OCI-LY7 (cell line): ENCODE results near the gene POU2AF1. TPM values are rescaled to one million over a fixed set of nuclear protein-coding genes. Genes with fewer than 3 reads are reported as not detected.

Experiments
- BruUV-seq: library from RNA; stranded (reverse); fragments of 400-500 nt; replicated peaks from 2 replicates; lab custom pipeline; 2021; lab: Mats Ljungman, UMichigan
- CTCF ChIA-PET: fragments of 300-600 bp; sonication (Branson Sonifier 250); formaldehyde crosslinking; loops from one replicate; lab custom pipeline; 2022; ENCODE audit warnings: antibody characterized with exemption; ENCODE audit not compliant: unreplicated experiment; lab: Charles Lee
- POLR2A ChIA-PET: fragments of 300-600 bp; sonication (Branson Sonifier 250); formaldehyde crosslinking; loops from one replicate; lab custom pipeline; 2022; ENCODE audit warnings: antibody characterized with exemption; lab: Charles Lee
- DNase-seq: peaks from one replicate; pipeline ENCODE4 v3.0.0-alpha.2; 2015; ENCODE audit warnings: low spot score
- H2AFZ ChIP-seq: fragments of 200-600 bp; sonication (generic), shearing (Covaris generic); 2 replicates; pipeline ENCODE4 v1.6.1; 2014; ENCODE audit warnings: mild to moderate bottlenecking, antibody characterized with exemption, low read length, moderate library complexity
- H3K27ac ChIP-seq: fragments of 200-600 bp; sonication (generic); 2 replicates; pipeline ENCODE4 v1.5.1; 2014; ENCODE audit warnings: mixed run types, low read depth, mild to moderate bottlenecking, moderate library complexity, low read length, inconsistent platforms; ENCODE audit not compliant: poor library complexity, severe bottlenecking
- H3K36me3 ChIP-seq: fragments of 200-600 bp; sonication (generic); 2 replicates; pipeline ENCODE4 v1.6.1; 2014; ENCODE audit warnings: mild to moderate bottlenecking, antibody characterized with exemption, low read length, moderate library complexity, mixed read lengths; ENCODE audit not compliant: insufficient read depth
- H3K4me1 ChIP-seq: fragments of 200-600 bp; sonication (generic); 2 replicates; pipeline ENCODE4 v1.5.1; 2014; ENCODE audit warnings: mild to moderate bottlenecking, low read length; ENCODE audit not compliant: insufficient read depth, poor library complexity, severe bottlenecking
- H3K4me2 ChIP-seq: fragments of 200-600 bp; sonication (generic); 2 replicates; pipeline ENCODE4 v1.6.1; 2014; ENCODE audit warnings: mild to moderate bottlenecking, low read length
- H3K4me3 ChIP-seq: fragments of 200-600 bp; sonication (generic); 2 replicates; pipeline ENCODE4 v1.5.1; 2014; ENCODE audit warnings: mild to moderate bottlenecking, low read depth, low read length; ENCODE audit not compliant: poor library complexity, severe bottlenecking
- H3K79me2 ChIP-seq: fragments of 200-600 bp; sonication (generic); 2 replicates; pipeline ENCODE4 v1.6.1; 2016; ENCODE audit warnings: low read depth, mild to moderate bottlenecking, low read length, moderate library complexity, mixed read lengths; ENCODE audit not compliant: insufficient read depth
- H3K9me2 ChIP-seq: fragments of 200-600 bp; sonication (generic); 2 replicates; pipeline ENCODE4 v1.6.1; 2016; ENCODE audit warnings: mild to moderate bottlenecking, low read length, mixed read lengths; ENCODE audit not compliant: insufficient read depth
- H3K9me3 ChIP-seq: fragments of 200-600 bp; sonication (generic); 2 replicates; pipeline ENCODE4 v1.6.1; 2014; ENCODE audit warnings: mild to moderate bottlenecking, mixed run types, low read length, mixed read lengths
- H4K20me1 ChIP-seq: fragments of 200-600 bp; sonication (generic); 2 replicates; pipeline ENCODE4 v1.6.1; 2014; ENCODE audit warnings: mild to moderate bottlenecking, antibody characterized with exemption, low read length, moderate library complexity, mixed read lengths; ENCODE audit not compliant: insufficient read depth
- CTCF ChIP-seq: fragments of 200-600 bp; sonication (generic); conservative IDR thresholded peaks from 2 replicates; pipeline ENCODE4 v1.5.1; 2014; ENCODE audit warnings: mild to moderate bottlenecking, antibody characterized with exemption, low read length, moderate library complexity, mixed read lengths
- EZH2phosphoT487 ChIP-seq: fragments of 200-600 bp; sonication (generic); IDR thresholded peaks from 2 replicates; pipeline ENCODE4 v1.6.1; 2018; ENCODE audit warnings: low read depth, borderline replicate concordance, mild to moderate bottlenecking, mixed run types, antibody characterized with exemption, low read length, moderate library complexity, mixed read lengths
- intact Hi-C: fragments of 100-400 bp; cut with micrococcal nuclease; formaldehyde crosslinking; loops from one replicate; pipeline ENCODE4 v1.10.0; 2022; ENCODE audit not compliant: unreplicated experiment
- total RNA-seq, 2 experiments: library from RNA; depleted of rRNA in 1 of 2; stranded (reverse); fragments of >200 nt in 1 of 2; shearing (Covaris generic) in 1 of 2; gene quantifications; 2 replicates each; pipeline ENCODE4 v1.2.3, GENCODE V29; 2014 to 2022

Gene POU2AF1
- total RNA-seq, 2 experiments from 2014 or later: 86.1 to 285 TPM

DNA sequence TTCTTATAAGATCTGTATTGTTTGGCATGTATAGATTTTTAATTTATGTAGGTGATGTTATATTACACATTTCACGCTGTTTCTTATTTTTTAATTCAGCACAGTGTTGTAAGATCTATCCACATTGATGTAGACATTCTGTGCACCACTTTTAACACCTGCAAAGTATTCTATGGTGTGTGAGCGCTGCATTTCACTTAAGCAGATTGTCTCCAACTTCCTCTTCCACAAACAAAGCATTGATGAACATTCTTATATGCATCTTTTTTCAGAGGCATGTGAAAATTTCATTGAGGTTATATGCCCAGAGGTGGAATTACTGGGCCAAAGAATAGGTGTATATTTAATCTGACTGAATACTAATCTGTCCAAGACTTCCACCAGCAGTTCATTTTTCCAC lies 3.4 kb upstream of the POU2AF1 start:
- H3K9me2 ChIP-seq: no peaks in the 10 kb centered on the region
- H3K79me2 ChIP-seq: peaks cover 37% of the 10 kb centered on the region
- peaks cover 52% of the 10 kb centered on the region for H3K4me1 ChIP-seq
- TF ChIP-seq EZH2phosphoT487: no peak
- intact Hi-C loops: no loop called here
- ChIA-PET CTCF (interaction anchor here (1.2 to 2.1 kb wide), 3 partner anchors 10 to 37 kb away, joined by 5 to 8 read pairs (median 5); no protein-coding TSS in a partner anchor), POLR2A (interaction anchor here (0.5 to 4.7 kb wide), 9 partner anchors 13 to 196 kb away, joined by 3 to 83 read pairs (median 7); no protein-coding TSS in a partner anchor)
- H3K36me3 ChIP-seq: peaks cover 23% of the 10 kb centered on the region
- H2AFZ ChIP-seq: peak overlapping the region; percentile 63; the same call in 1 of the 2 replicates
- peak; percentile 72 for DNase-seq
- peak overlapping the region; percentile 96 for H3K27ac ChIP-seq
- H3K9me3 ChIP-seq: peaks cover 27% of the 10 kb centered on the region
- H4K20me1 ChIP-seq: 0 out of 2 replicates have a peak, but pooled peaks cover 6% of the 10 kb centered on the region
- peak overlapping the region; percentile 96 for H3K4me2 ChIP-seq
- no peak overlapping the region for H3K4me3 ChIP-seq
- BruUV-seq: no TSS peak

DNA sequence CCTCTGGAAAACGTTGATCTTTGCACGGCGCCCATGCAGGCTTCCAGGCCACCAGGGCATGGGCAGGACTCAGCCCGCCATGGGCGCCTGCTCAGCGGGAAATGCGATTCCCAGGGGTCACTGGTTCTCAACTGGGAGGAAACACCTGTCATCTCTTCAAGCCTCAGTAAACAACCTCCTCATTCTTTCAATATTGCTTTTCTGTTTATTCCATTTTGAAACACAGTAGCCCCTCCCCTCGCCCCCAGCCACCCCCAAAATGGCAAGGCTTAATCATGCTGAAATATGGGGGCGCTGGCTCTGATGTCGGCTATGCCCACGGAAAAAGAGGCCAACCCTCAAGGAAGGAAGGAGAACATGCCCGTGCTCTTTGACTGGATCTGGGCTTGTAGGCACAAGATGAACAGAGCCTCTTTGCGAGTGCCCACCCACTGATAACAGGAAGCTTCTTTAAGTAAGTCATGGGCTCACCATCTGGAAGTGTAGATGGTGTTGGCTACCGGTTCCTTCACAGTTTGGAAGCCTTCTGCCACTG lies 594 bp upstream of the POU2AF1 start:
- intact Hi-C loops: loop anchor here (1.0 to 5.0 kb wide), 5 partner anchors 11 to 202 kb away; no protein-coding TSS in a partner anchor

More for the DNA sequence above, 594 bp upstream of the POU2AF1 start:
- peaks cover 44% of the 10 kb centered on the region for H3K36me3 ChIP-seq
- ChIA-PET POLR2A (interaction anchor here (0.7 to 24.8 kb wide), 15 partner anchors 10 to 315 kb away, joined by 3 to 577 read pairs (median 6); no protein-coding TSS in a partner anchor), CTCF (interaction anchor here (0.7 to 2.5 kb wide), 8 partner anchors 10 to 58 kb away, joined by 3 to 9 read pairs (median 4); no protein-coding TSS in a partner anchor)
- H3K4me1 ChIP-seq: peaks cover 74% of the 10 kb centered on the region
- DNase-seq: peak; percentile 94
- peaks cover 22% of the 10 kb centered on the region; the same call in 1 of the 2 replicates for H4K20me1 ChIP-seq
- peak overlapping the region; percentile 96 for H3K4me2 ChIP-seq
- peak overlapping the region; percentile 63; the same call in 1 of the 2 replicates for H2AFZ ChIP-seq
- peak overlapping the region; percentile 96 for H3K27ac ChIP-seq
- no TSS peak for BruUV-seq
- H3K4me3 ChIP-seq: peak overlapping the region; percentile 92
- H3K9me3 ChIP-seq: peaks cover 7% of the 10 kb centered on the region; the same call in 1 of the 2 replicates
- peaks cover 65% of the 10 kb centered on the region for H3K79me2 ChIP-seq
- TF ChIP-seq CTCF: no peak
- TF ChIP-seq EZH2phosphoT487: no peak
- H3K9me2 ChIP-seq: no peaks in the 10 kb centered on the region
